Mesodermal cell (in vitro differentiated cells): ENCODE measurements around the gene FGR.
A peak's percentile ranks its signal among the peaks of the same experiment; 100 is the strongest.

Source experiments
- H3K27ac ChIP-seq: 2 replicates; pipeline ENCODE4 v1.7.0; 2013; ENCODE audit warnings: mild to moderate bottlenecking, low read depth, low read length, moderate library complexity; ENCODE audit not compliant: severe bottlenecking
- H3K36me3 ChIP-seq: 2 replicates; pipeline ENCODE4 v1.7.1; 2013; ENCODE audit warnings: mild to moderate bottlenecking, low read length, moderate library complexity; ENCODE audit not compliant: control insufficient read depth, insufficient read depth
- H3K4me1 ChIP-seq: one replicate; pipeline ENCODE4 v1.7.1; 2013; ENCODE audit warnings: mild to moderate bottlenecking, low read length; ENCODE audit not compliant: insufficient read depth, control insufficient read depth, poor library complexity, severe bottlenecking
- H3K4me3 ChIP-seq: 2 replicates; pipeline ENCODE4 v1.7.0; 2013; ENCODE audit warnings: low read length, control low read depth, mild to moderate bottlenecking; ENCODE audit not compliant: insufficient read depth, poor library complexity, severe bottlenecking; ENCODE audit errors: extremely low read depth
- H3K9me3 ChIP-seq: 2 replicates; pipeline ENCODE4 v1.7.1; 2013; ENCODE audit warnings: mild to moderate bottlenecking, low read length, moderate library complexity; ENCODE audit not compliant: control insufficient read depth
- WGBS, 2 experiments: methylation state at CpG; one replicate each; pipeline ENCODE4 v1.1.5; 2013; ENCODE audit warnings: missing lambda C conversion rate in 2 of 2; ENCODE audit not compliant: insufficient coverage in 2 of 2; 5-methylcytosine and 5-hydroxymethylcytosine counted together

Gene FGR

GRCh38 chr1:27603681-27604578 lies 31.1 kb downstream of the FGR start, which contains the start of gene AHDC1:
Gene AHDC1, minus strand, starts transcription at chr1:27604144. Its CDS starts 52,029 bp downstream, at chr1:27552115.
- H3K4me1 ChIP-seq = peaks cover 61% of the 10 kb centered on the region
- H3K36me3 ChIP-seq = no peaks in the 10 kb centered on the region
- 0 to 1% methylated on average over 27 to 32 of the region's 74 CpGs for WGBS, 2 experiments
- peak within 1 kb of the TSS; percentile 64 for H3K27ac ChIP-seq
- no peaks in the 10 kb centered on the region for H3K9me3 ChIP-seq
- peak within 1 kb of the TSS; percentile 87 for H3K4me3 ChIP-seq

- H3K9me3 ChIP-seq = no peaks in the 10 kb centered on the region
- WGBS, 2 experiments = 0 to 1% methylated on average over 18 to 26 of the region's 43 CpGs
- peaks cover 66% of the 10 kb centered on the region for H3K4me1 ChIP-seq
Observed at GRCh38 chr1:27603309-27603680, 31.7 kb downstream of the FGR start.

GRCh38 chr1:27602462-27603308 lies 32.3 kb downstream of the FGR start:
- Histone ChIP-seq H3K36me3 (no peaks in the 10 kb centered on the region), H3K27ac (peak overlapping the region; percentile 64), H3K9me3 (no peaks in the 10 kb centered on the region), H3K4me1 (peaks cover 68% of the 10 kb centered on the region), H3K4me3 (peak overlapping the region; percentile 87)
- WGBS, 2 experiments = 0% methylated on average over 13 to 17 of the region's 54 CpGs

More at GRCh38 chr1:27603309-27603680, 31.7 kb downstream of the FGR start:
- Histone ChIP-seq H3K4me3 (peak overlapping the region; percentile 87), H3K36me3 (no peaks in the 10 kb centered on the region), H3K27ac (peak overlapping the region; percentile 64)

- Histone ChIP-seq H3K27ac (peak overlapping the region; percentile 57), H3K9me3 (no peaks in the 10 kb centered on the region), H3K4me3 (peak overlapping the region; percentile 87), H3K36me3 (no peaks in the 10 kb centered on the region), H3K4me1 (peaks cover 68% of the 10 kb centered on the region)
- WGBS, 2 experiments = 31 to 48% methylated on average over 14 to 17 of the region's 23 CpGs
Observed at GRCh38 chr1:27601771-27602461, 33.1 kb downstream of the FGR start.

GRCh38 chr1:27601321-27601770 lies 33.6 kb downstream of the FGR start:
- no peaks in the 10 kb centered on the region for H3K9me3 ChIP-seq
- H3K4me1 ChIP-seq = peaks cover 68% of the 10 kb centered on the region
- no peaks in the 10 kb centered on the region for H3K36me3 ChIP-seq
- H3K4me3 ChIP-seq = peak overlapping the region; percentile 87
- H3K27ac ChIP-seq = peak overlapping the region; percentile 32

GRCh38 chr1:27600498-27601175 lies 34.3 kb downstream of the FGR start:
- Histone ChIP-seq H3K4me1 (peaks cover 71% of the 10 kb centered on the region), H3K4me3 (peak overlapping the region; percentile 11), H3K9me3 (no peaks in the 10 kb centered on the region), H3K36me3 (peaks cover 3% of the 10 kb centered on the region), H3K27ac (peak overlapping the region; percentile 4)
- 65 to 80% methylated on average over 1 to 2 of the region's 3 CpGs for WGBS, 2 experiments

- peak overlapping the region; percentile 82 for H3K27ac ChIP-seq
- H3K4me3 ChIP-seq = no peak overlapping the region
- H3K36me3 ChIP-seq = peaks cover 3% of the 10 kb centered on the region
- peaks cover 71% of the 10 kb centered on the region for H3K4me1 ChIP-seq
- WGBS, 2 experiments = 33 to 51% methylated on average over 4 to 8 of the region's 9 CpGs
- H3K9me3 ChIP-seq = no peaks in the 10 kb centered on the region
Observed at GRCh38 chr1:27599605-27600497, 35.1 kb downstream of the FGR start.

GRCh38 chr1:27598902-27599528 lies 36.0 kb downstream of the FGR start:
- no peak overlapping the region for H3K4me3 ChIP-seq
- H3K9me3 ChIP-seq = no peaks in the 10 kb centered on the region
- peak overlapping the region; percentile 82 for H3K27ac ChIP-seq
- WGBS, 2 experiments = 0 to 2% methylated on average over 5 of the region's 6 CpGs
- H3K4me1 ChIP-seq = peaks cover 77% of the 10 kb centered on the region
- peaks cover 3% of the 10 kb centered on the region for H3K36me3 ChIP-seq

GRCh38 chr1:27598295-27598687 lies 36.7 kb downstream of the FGR start:
- H3K4me1 ChIP-seq = peaks cover 84% of the 10 kb centered on the region
- peak overlapping the region; percentile 82 for H3K27ac ChIP-seq
- H3K4me3 ChIP-seq = no peak overlapping the region
- peaks cover 5% of the 10 kb centered on the region for H3K36me3 ChIP-seq
- H3K9me3 ChIP-seq = no peaks in the 10 kb centered on the region
- WGBS, 2 experiments = 67 to 89% methylated on average over 1 of the region's 3 CpGs
